Measurements from ENCODE around the gene OR4K2.
"Not testable (repeated sequence)": the region's sequence is repeated elsewhere in the genome, so short reads cannot be mapped to it uniquely, and the experiment has no call there.

Gene OR4K2

GRCh38 chr14:19874842-19875241 lies at the start of gene OR4K2:
TSS of gene OR4K2 (plus strand) at chr14:19875142. CDS start at chr14:19876268, 1,126 bp downstream.
- DNase-seq: no peak

GRCh38 chr14:19827626-19828244 lies 47.2 kb upstream of the OR4K2 start:
- not testable (repeated sequence) for DNase-seq

DNA sequence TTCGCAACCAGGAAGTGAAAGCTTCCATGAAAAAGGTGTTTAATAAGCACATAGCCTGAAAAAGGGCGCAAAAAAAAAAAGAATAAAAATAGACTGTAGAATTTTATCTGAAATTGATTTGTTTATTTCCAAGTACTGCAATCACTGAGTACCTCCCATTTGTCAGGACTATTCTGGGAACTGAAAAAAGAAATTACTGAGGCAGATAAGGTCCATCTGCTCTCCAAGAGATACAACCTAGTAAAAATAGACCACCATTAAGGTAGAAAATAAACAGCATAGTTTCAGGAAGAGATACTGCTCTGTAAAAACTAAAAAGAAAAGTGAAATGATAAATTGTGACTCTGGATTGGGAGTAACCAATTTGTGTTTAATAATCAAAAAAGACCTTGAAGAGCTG lies 46.6 kb upstream of the OR4K2 start:
- DNase-seq: no peak

GRCh38 chr14:19834203-19834848 lies 40.6 kb upstream of the OR4K2 start:
- DNase-seq: not testable (repeated sequence)

DNA sequence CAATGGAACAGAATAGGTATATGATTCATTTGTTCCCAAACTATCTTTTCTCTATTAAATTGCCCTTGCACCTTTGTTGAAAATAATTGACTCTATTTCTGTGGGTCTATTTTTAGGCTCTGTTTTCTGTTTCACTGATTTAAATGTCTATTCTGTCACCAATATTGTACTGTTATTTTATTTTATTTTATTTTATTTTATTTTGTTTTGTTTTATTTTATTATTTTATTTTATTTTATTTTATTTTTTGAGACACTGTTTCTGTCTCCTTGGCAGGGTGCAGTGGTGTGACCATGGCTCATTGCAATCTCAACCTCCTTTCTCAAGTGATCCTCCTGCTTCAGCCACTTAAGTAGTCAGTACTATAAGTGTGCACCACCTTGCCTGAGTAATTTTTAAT lies 36.5 kb upstream of the OR4K2 start:
- no peak for DNase-seq

DNA sequence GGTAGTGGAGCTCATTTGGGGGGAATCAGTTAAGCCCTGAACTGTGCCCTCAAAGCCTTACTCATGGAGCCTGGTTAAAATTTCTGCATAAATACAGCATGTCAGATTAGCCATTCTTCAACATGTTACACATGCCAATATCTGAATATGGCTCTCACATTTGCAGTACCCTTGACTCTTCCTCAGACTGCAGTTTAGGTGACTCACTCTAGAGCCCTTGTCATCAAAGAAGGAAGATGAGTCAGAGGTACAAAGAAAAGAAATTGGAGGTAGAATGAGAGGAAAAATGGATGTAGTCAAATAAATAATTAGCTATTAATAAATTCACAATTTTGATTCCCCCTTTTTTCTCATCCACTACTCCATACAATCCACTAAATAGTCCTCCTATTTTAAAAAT lies 23.6 kb upstream of the OR4K2 start:
- no peak for DNase-seq

DNA sequence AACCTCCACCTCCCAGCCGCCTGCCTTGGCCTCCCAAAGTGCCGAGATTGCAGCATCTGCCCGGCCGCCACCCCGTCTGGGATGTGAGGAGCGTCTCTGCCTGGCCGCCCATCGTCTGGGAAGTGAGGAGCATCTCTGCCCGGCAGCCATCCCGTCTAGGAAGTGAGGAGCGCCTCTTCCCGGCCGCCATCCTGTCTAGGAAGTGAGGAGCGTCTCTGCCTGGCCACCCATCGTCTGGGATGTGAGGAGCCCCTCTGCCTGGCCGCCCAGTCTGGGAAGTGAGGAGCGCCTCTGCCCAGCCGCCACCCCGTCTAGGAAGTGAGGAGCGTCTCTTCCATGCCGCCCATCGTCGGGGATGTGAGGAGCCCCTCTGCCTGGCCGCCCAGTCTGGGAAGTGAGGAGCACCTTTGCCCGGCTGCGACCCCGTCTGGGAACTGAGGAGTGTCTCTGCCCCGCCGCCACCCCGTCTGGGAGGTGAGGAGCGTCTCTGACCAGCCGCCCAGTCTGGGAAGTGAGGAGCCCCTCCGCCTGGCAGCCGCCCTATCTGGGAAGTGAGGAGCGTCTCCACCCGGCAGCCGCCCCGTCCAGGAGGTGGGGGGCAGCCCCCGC lies 8.8 kb upstream of the OR4K2 start:
- DNase-seq: not testable (repeated sequence)

GRCh38 chr14:19873178-19873577 lies 1.8 kb upstream of the OR4K2 start:
- no peak for DNase-seq

DNA sequence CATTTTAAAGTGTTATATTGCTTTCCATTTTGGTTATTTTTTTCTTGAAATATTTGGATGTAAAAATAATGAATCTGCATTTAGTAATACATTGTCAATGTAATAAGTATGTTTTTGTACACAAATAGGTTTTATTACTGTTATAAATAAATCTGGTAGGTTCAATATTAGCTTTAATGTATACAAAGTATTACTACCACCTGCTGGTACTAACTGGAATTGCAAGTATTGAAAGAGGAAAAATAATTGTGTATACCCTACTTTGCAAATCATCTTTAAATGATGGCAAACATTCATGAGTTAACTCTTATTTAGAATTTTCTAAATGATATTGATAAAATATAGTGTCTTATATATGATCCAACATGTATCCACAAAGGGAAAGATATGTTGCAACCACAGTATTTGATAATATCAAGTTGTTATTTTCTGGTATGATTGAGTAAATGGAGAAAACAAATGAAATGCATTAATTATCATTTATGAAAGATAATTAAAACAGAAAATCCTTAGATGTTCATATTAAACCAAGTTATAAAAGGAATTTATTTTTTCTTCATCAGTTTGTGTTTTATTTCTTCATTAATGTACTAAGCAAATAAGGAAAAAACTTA lies 3.2 kb downstream of the OR4K2 start:
- DNase-seq: no peak

GRCh38 chr14:19895282-19895681 lies 20.3 kb downstream of the OR4K2 start:
- no peak for DNase-seq

GRCh38 chr14:19900999-19901398 lies 26.1 kb downstream of the OR4K2 start:
- no peak for DNase-seq

- no peak for DNase-seq
These were observed 27.5 kb downstream of the OR4K2 start for GRCh38 chr14:19902409-19902808.

GRCh38 chr14:19906665-19907064 lies 31.7 kb downstream of the OR4K2 start:
- DNase-seq: no peak

- no peak for DNase-seq
These were observed 36.2 kb downstream of the OR4K2 start for GRCh38 chr14:19911114-19911513.

- DNase-seq: no peak
These were observed 42.3 kb downstream of the OR4K2 start for GRCh38 chr14:19917243-19917642.

DNA sequence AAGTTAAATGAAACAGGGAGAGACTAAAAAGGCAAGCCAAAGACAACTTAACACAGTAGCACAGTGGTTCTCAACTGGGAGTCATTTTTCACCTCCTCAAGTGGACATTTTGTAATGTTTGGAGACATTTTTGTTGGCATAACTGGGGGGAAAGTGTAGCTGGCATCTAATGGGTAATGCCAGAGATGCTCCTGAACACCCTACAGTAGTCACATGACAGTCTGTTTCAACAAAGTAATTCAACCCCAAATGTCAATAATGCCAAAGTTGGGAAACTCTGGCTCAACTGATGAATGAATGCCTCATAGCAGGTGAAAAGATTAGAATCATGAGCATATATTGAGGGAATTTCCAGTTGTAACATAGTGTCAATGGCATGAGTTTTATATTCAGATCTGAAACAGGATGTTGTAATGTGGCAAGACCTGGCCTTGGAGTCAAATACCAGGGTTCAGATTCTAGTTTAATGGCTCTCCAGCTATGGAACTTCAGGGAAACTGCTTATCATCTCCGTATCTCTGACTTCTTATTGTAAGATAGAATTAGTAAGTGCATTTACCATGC lies 43.1 kb downstream of the OR4K2 start:
- no peak for DNase-seq

- DNase-seq: no peak
These were observed 43.8 kb downstream of the OR4K2 start for GRCh38 chr14:19918553-19919264.

- no peak for DNase-seq
These were observed 45.2 kb downstream of the OR4K2 start, which contains the start of gene OR4K5 for GRCh38 chr14:19920021-19920657. TSS of gene OR4K5 (plus strand) at chr14:19920607. CDS start at chr14:19920607, 0 bp downstream.

DNA sequence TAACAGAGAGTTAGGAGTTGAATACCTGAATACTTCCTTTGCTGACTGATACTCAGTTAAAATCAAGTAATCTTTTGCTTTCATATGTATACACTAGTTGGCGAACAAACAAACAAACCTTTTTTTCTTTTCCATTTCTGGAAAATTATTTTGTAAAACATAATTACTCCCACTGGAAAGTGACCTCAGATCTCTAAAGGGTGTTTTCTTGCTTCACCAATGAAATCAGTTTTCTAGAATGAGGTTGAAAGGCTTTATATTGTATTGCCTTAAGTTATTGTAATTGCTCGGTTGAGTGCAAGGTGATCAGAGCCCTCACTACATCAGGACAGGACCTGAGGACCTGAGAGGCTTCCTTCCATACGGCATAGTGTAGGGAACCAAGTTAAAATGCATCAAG lies 55.7 kb downstream of the OR4K2 start, which contains the start of gene OR4K1:
OR4K1 (plus strand) TSS at position 301 of the 400 bp plus-strand sequence. CDS start 4,750 bp downstream, outside the sequence.
- DNase-seq: no peak

Data from NCI-H748 treated with DMSO at 0.1 percent for 48 hours (cell line).